Muscle of leg (tissue), 16 donors: ENCODE data around the gene RGS7BP. TPM values are rescaled to one million over a fixed set of nuclear protein-coding genes. Genes with fewer than 3 reads are reported as not detected.

Experiments
- DNase-seq: peaks from one replicate; pipeline ENCODE4 v3.0.0; 2013
- H3K27ac ChIP-seq: one replicate; pipeline ENCODE4 v1.5.1; 2013; ENCODE audit warnings: mild to moderate bottlenecking, low read length, control low read depth
- H3K27me3 ChIP-seq: one replicate; pipeline ENCODE4 v1.6.1; 2013; ENCODE audit warnings: low read length; ENCODE audit not compliant: control insufficient read depth, insufficient read depth
- H3K36me3 ChIP-seq: one replicate; pipeline ENCODE4 v1.6.1; 2013; ENCODE audit warnings: low read length; ENCODE audit not compliant: control insufficient read depth, insufficient read depth
- H3K4me1 ChIP-seq: one replicate; pipeline ENCODE4 v1.6.1; 2013; ENCODE audit warnings: low read length; ENCODE audit not compliant: control insufficient read depth, insufficient read depth
- H3K4me3 ChIP-seq: one replicate; pipeline ENCODE4 v1.5.1; 2013; ENCODE audit warnings: low read length, control low read depth
- H3K9me3 ChIP-seq: replicated peaks from 2 replicates; pipeline ENCODE4 v1.6.1; 2013; ENCODE audit warnings: low read depth, low read length; ENCODE audit not compliant: control insufficient read depth
- WGBS: methylation state at CpG from one replicate; pipeline ENCODE4 v1.1.5; 2013; ENCODE audit warnings: missing lambda C conversion rate; ENCODE audit not compliant: insufficient coverage; 5-methylcytosine and 5-hydroxymethylcytosine counted together
- long read RNA-seq, 11 donors: transcript quantifications; one replicate each; lab custom pipeline, GENCODE V29; 2026
- polyA plus RNA-seq, 8 donors: library from polyadenylated mRNA; unstranded; fragments of 120-200 nt; gene quantifications; one replicate each; pipeline versions ENCODE4 v1.2.1 to v1.2.3, GENCODE V29; 2013; ENCODE audit warnings: inconsistent platforms in 1 of 8, low replicate concordance in 1 of 8; ENCODE audit not compliant: insufficient read length in 8 of 8, insufficient read depth in 1 of 8
- total RNA-seq: library from RNA; stranded (reverse); fragments of 120-200 nt; gene quantifications from one replicate; pipeline ENCODE4 v1.2.4, GENCODE V29; 2013

Gene RGS7BP
- total RNA-seq, result 5.3 TPM
- 10 to 100 TPM in 1 of 8 donors, 1 to 10 TPM in 7; 2.2 to 10.6 (median 5.5) TPM for polyA plus RNA-seq
- long read RNA-seq, donor 1, full-length matches to known transcripts, result 1 of 1 reads
- long read RNA-seq, donor 1, partial matches to known transcripts, result 0 of 1 reads
- long read RNA-seq, donor 1, other reads (novel, unspliced or antisense), result 0 of 1 reads
- long read RNA-seq, donor 2, result 0 reads
- long read RNA-seq, donor 3, full-length matches to known transcripts, result 4 of 4 reads
- long read RNA-seq, donor 3, partial matches to known transcripts, result 0 of 4 reads
- long read RNA-seq, donor 3, other reads (novel, unspliced or antisense), result 0 of 4 reads
- long read RNA-seq, donor 4, full-length matches to known transcripts, result 1 of 1 reads
- long read RNA-seq, donor 4, partial matches to known transcripts, result 0 of 1 reads
- long read RNA-seq, donor 4, other reads (novel, unspliced or antisense), result 0 of 1 reads
- long read RNA-seq, donor 5, full-length matches to known transcripts, result 1 of 163 reads
- long read RNA-seq, donor 5, partial matches to known transcripts, result 65 of 163 reads
- long read RNA-seq, donor 5, other reads (novel, unspliced or antisense), result 97 of 163 reads
- long read RNA-seq, donor 6, full-length matches to known transcripts, result 2 of 2 reads
- long read RNA-seq, donor 6, partial matches to known transcripts, result 0 of 2 reads
- long read RNA-seq, donor 6, other reads (novel, unspliced or antisense), result 0 of 2 reads
- long read RNA-seq, donor 7, result 0 reads
- long read RNA-seq, donor 8, result 0 reads
- long read RNA-seq, donor 9, result 0 reads
- long read RNA-seq, donor 10, result 0 reads
- long read RNA-seq, donor 11, full-length matches to known transcripts, result 1 of 1 reads
- long read RNA-seq, donor 11, partial matches to known transcripts, result 0 of 1 reads
- long read RNA-seq, donor 11, other reads (novel, unspliced or antisense), result 0 of 1 reads

GRCh38 chr5:64505769-64506566 lies at the start of gene RGS7BP:
Gene RGS7BP, plus strand, starts transcription at chr5:64506015. Its CDS starts 610 bp downstream, at chr5:64506625.
- Histone ChIP-seq H3K27ac (peak within 1 kb of the TSS; percentile 73), H3K4me3 (peak within 1 kb of the TSS; percentile 60), H3K4me1 (peaks cover 12% of the 10 kb centered on the region), H3K27me3 (peaks cover 24% of the 10 kb centered on the region), H3K36me3 (no peaks in the 10 kb centered on the region), H3K9me3 (no peaks in the 10 kb centered on the region)
- DNase-seq, result peak; percentile 56
- under 1% methylated on average over 44 of the region's 53 CpGs for WGBS

- WGBS, result no CpG with 5 or more reads among the region's 1 CpG
- H3K27me3 ChIP-seq, result no peaks in the 10 kb centered on the region
- H3K27ac ChIP-seq, result no peak overlapping the region
- H3K9me3 ChIP-seq, result peaks cover under 1% of the 10 kb centered on the region
- H3K36me3 ChIP-seq, result no peaks in the 10 kb centered on the region
- no peak overlapping the region for H3K4me3 ChIP-seq
- H3K4me1 ChIP-seq, result no peaks in the 10 kb centered on the region
- no peak for DNase-seq
These were observed 48.0 kb upstream of the RGS7BP start for GRCh38 chr5:64457846-64458245.

- Histone ChIP-seq H3K27ac (no peak overlapping the region), H3K4me1 (no peaks in the 10 kb centered on the region), H3K27me3 (no peaks in the 10 kb centered on the region), H3K9me3 (peaks cover 5% of the 10 kb centered on the region), H3K4me3 (no peak overlapping the region), H3K36me3 (no peaks in the 10 kb centered on the region)
- peak; percentile 13 for DNase-seq
- WGBS, result 61% methylated on average over 3 of the region's 3 CpGs
These were observed 46.9 kb upstream of the RGS7BP start for GRCh38 chr5:64458948-64459347.

GRCh38 chr5:64462391-64462790 lies 43.4 kb upstream of the RGS7BP start:
- H3K27ac ChIP-seq, result no peak overlapping the region
- no peaks in the 10 kb centered on the region for H3K36me3 ChIP-seq
- H3K4me1 ChIP-seq, result no peaks in the 10 kb centered on the region
- no CpG with 5 or more reads among the region's 4 CpGs for WGBS
- peak; percentile 10 for DNase-seq
- no peaks in the 10 kb centered on the region for H3K27me3 ChIP-seq
- peaks cover 9% of the 10 kb centered on the region for H3K9me3 ChIP-seq
- H3K4me3 ChIP-seq, result no peak overlapping the region

- Histone ChIP-seq H3K36me3 (no peaks in the 10 kb centered on the region), H3K4me3 (no peak overlapping the region), H3K27me3 (no peaks in the 10 kb centered on the region), H3K27ac (no peak overlapping the region), H3K9me3 (no peaks in the 10 kb centered on the region), H3K4me1 (no peaks in the 10 kb centered on the region)
- WGBS, result no CpG with 5 or more reads among the region's 2 CpGs
- DNase-seq, result no peak
These were observed 19.7 kb upstream of the RGS7BP start for GRCh38 chr5:64486163-64486562.

GRCh38 chr5:64487283-64487682 lies 18.5 kb upstream of the RGS7BP start:
- no peaks in the 10 kb centered on the region for H3K36me3 ChIP-seq
- H3K4me1 ChIP-seq, result no peaks in the 10 kb centered on the region
- no peaks in the 10 kb centered on the region for H3K9me3 ChIP-seq
- no peak overlapping the region for H3K4me3 ChIP-seq
- no peaks in the 10 kb centered on the region for H3K27me3 ChIP-seq
- no peak for DNase-seq
- H3K27ac ChIP-seq, result no peak overlapping the region

- DNase-seq, result no peak
- no peaks in the 10 kb centered on the region for H3K27me3 ChIP-seq
- WGBS, result 56% methylated on average over 5 of the region's 5 CpGs
- H3K36me3 ChIP-seq, result no peaks in the 10 kb centered on the region
- no peak overlapping the region for H3K4me3 ChIP-seq
- no peak overlapping the region for H3K27ac ChIP-seq
- no peaks in the 10 kb centered on the region for H3K9me3 ChIP-seq
- H3K4me1 ChIP-seq, result no peaks in the 10 kb centered on the region
These were observed 16.0 kb upstream of the RGS7BP start for GRCh38 chr5:64489857-64490256.

- H3K4me3 ChIP-seq, result no peak overlapping the region
- no peaks in the 10 kb centered on the region for H3K9me3 ChIP-seq
- DNase-seq, result no peak
- no peak overlapping the region for H3K27ac ChIP-seq
- H3K27me3 ChIP-seq, result no peaks in the 10 kb centered on the region
- 78% methylated on average over 2 of the region's 2 CpGs for WGBS
- H3K4me1 ChIP-seq, result no peaks in the 10 kb centered on the region
- H3K36me3 ChIP-seq, result no peaks in the 10 kb centered on the region
These were observed 8.4 kb upstream of the RGS7BP start for GRCh38 chr5:64497386-64497785.

GRCh38 chr5:64502196-64502595 lies 3.6 kb upstream of the RGS7BP start:
- no peaks in the 10 kb centered on the region for H3K36me3 ChIP-seq
- DNase-seq, result peak; percentile 8
- no peaks in the 10 kb centered on the region for H3K9me3 ChIP-seq
- no peak overlapping the region for H3K4me3 ChIP-seq
- peaks cover 12% of the 10 kb centered on the region for H3K4me1 ChIP-seq
- no CpG with 5 or more reads among the region's 5 CpGs for WGBS
- peaks cover 18% of the 10 kb centered on the region for H3K27me3 ChIP-seq
- no peak overlapping the region for H3K27ac ChIP-seq
